ENCODE data around the gene C13orf46.

Gene C13orf46

GRCh38 chr13:113936166-113936965 lies 37.5 kb downstream of the C13orf46 start:
- no peak for FAIRE-seq

DNA sequence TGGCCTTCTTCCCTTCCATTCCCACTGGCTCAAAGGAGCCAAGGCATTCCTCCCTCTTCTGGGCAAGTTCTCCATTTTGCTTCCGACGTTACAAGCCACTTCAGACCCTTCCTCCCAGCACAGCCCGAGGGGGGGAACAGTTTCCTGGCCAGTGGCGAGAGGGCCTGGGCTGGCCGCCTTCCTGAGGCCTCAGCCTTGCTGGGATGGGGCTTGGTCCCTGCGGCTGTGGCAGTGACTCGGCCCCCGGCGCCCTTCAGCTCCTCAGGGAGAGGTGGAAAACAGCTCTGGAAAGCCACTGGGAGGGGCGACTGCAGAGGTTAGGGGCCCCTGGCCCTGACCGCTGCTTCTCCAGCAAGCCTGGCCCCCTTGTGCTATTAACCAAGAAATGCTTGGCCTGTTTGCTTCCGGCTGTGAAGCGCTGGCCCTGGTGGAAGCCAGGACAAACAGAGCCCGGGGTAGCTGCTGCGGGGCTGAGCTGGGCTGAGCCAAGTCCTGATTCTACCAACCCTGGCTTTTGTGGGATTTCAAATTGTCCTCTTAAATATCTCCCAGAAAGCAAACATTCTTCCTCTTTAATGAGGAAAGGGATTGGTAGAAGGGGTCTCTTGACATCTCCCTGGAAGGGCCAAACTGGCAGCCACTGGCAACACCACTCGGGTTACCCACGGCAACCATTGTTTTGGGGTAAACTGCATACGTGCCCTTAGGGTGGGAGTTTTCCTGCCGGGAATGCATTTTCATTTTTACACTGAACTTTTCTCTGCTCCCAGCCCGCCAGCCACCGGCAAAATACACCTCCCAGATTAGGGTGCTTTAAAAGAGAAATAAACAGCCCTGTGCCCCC lies 38.7 kb downstream of the C13orf46 start:
- FAIRE-seq, result no peak

GRCh38 chr13:113934576-113934975 lies 39.3 kb downstream of the C13orf46 start:
- FAIRE-seq, result no peak

- FAIRE-seq, result no peak
These were observed 40.0 kb downstream of the C13orf46 start for GRCh38 chr13:113933901-113934300.

DNA sequence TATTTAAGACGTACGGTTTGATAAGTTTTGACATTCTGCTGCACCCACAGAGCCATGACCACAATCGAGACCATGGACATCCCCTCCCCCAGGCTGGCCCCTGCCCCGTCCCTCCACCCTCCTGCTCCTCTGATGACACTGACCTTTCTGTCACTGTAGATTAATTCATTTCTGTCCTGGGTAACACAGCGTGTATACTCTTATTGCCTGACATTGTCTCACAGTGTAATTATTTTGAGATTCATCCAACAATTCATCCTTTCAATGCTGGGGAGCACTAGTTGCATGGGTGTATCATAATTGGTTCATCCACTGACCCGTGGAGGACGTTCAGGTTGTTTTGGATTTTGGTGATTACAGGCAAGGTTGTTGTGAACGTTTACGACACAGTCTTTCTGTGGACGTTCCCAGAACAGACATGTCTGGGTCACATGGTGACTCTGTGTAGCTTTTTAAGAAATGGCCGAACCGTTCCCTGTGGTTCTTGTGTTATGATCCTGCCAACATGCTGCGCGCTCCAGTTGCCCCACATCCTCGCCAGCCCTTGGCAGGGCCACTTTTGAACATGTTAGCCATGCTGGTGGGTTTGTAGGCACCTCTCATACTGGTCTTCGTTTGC lies 41.9 kb downstream of the C13orf46 start:
- FAIRE-seq, result no peak

DNA sequence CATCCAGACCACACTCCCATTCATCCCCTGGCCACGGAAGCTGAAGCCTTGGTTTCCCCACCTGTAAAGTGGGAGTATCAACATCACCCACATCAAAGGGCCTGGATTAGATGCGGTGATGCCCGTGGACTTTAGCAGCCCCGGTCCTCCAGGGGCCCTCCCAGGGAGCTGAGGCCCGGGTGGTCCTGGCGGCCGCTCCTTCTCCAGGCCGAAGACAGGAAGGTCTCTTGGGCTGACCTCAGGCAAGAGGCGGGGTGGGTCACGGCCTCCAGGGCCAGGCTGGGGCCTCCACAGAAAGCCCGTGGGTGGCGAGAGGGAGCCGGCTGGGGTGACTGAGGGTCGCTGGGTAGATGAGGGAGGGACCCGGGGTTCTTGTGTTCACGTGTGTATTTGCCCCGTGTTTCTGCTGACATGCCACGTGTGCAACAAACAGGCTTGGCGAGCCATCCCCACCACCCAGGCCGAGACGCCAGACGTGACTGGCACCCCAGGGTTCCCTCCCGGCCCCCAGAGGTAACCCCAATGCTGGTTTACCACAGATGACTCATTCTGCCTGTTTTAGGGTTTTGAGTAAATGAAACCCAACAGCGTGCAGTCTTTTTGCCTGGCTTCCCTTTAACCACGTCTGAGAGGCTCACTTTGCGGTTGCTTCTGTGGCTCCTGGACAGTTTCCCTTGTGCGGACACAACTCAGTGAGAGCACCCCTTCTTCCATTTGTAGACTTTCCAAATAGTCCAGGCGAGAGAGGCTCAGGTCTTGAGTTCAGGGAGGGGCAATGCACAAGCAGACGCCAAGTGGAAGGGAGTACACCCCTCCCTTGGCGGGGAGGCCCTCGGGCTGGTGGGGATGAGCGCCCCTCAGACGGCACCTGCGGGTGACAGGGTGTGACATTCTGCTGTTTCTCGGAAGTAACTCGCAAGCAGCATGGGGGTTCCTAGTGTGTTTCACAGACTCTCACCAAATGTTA lies 42.9 kb downstream of the C13orf46 start:
- no peak for FAIRE-seq

- no peak for FAIRE-seq
These were observed 44.0 kb downstream of the C13orf46 start for GRCh38 chr13:113929628-113930615.

DNA sequence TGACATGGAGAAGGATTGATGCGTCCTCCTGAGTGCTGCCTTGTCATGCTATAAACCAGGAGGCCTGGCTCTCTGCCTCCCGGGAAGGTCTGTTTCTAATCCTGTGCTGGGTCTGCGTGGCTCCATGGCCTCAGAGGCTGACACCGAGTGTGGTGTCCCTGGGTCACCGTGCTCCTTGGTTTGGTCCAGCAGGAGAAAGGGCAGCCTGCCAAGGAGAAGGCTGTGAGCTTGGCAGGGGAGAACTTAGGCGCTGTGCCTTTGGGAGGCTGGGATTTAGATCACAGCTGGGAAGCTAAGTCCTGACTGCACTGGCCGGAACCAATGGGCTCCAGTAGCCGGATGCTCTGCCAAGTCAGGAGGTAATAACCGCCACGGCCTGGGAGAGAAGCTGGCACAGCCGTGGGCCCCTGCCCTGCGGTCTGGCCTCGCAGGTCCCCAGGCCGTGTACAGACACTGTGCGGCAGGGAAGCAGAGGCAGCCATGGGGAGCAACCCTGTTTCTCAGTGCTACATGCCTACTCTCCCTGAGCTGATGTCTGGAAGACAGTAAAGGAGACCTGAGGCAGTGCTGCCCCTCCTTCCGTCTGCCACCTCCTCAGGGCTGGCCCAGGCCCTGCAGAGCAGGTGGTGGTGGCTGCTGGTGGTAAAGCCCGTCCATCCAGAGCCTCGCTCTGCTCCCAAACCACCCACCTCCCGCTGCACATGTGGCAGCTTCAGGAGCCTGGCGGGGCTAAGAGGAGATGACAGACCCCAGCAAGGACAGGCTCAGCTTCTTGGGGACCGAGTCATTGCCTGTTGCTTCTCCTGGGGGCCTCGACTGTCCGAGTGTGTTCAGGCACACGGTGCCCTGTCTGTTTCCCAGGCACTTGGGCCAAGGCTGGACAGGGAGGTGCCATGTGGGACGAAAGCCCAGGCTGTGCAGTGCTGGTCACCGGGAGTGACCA lies 44.9 kb downstream of the C13orf46 start:
- no peak for FAIRE-seq

DNA sequence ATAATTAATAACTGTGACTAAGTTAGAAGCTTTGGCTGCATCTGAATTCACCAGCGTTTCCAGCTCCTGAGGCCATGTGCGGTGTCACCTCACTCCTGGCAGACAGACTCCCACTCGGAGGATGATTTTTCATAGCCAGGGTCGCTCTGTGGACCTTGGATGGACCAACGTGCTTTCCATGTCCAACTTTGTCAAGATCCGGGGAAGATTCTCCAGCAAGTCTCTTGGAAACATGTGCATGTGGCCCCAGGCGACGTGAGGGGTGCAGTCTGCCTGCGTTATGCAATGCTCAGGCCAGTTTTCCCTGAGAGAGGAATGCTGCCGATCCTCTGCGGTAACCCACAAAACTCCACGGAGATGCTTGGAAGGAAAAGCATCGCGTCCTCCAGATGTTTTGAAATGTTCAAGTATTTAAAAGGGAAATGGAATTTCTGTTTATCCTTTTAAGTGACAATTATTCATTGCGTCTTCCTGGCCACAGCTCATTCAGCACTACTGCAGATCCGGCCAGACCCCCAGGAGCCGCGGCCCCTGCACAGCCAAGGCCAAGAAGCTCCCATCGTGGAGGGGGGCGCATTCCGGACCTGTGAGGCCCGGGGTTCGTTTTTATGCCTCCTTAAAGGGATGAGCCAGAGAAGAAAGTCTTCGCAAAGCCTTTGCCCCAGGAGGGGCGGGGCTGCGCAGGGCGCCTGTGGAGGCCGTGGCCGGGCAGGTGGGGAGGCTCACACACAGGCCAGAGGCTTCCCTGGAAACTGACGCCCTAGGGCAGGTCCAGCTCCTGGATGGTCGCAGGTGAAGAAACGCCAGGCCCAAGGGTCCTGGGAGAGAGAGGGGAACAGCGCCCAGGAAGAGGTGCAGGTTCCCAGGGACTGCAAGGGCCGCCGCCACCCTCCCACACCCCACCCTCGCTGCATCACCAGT lies 46.0 kb downstream of the C13orf46 start:
- no peak for FAIRE-seq

DNA sequence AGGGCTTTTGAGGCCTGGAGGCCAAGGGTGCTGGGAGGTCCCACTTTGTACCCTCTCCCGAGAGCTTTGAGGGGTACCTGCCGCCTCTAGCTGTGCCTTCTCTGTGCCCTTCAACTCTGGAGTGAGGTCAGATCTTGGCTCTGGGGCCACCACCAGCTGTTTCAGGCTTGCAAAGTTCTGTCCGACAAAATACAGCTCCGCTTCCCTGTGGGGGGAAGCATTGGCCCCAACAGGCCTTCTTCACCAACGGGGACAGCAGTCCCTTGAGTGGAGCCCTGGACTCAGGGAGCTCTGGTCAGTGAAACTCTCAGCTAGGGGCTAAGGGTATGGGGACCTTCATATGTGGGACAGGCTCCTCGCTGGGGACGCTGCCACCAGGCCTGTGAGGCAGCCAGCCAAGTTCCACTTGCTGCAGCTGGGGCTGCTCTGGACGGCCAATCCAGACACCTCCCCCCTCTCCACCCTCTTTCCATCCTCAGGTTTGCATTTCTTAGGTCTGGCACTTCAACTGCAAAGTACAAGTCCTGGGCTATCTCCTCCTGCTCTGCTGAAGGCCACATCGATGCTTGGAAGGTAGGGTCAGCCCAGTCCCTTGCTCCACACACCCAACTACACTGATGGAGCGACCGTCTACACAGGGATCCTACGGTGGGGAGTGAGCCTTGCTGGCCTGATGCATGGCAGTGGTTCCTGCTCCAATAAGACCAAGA lies 46.8 kb downstream of the C13orf46 start:
- no peak for FAIRE-seq

GRCh38 chr13:113926301-113926761 lies 47.5 kb downstream of the C13orf46 start:
- FAIRE-seq, result no peak

DNA sequence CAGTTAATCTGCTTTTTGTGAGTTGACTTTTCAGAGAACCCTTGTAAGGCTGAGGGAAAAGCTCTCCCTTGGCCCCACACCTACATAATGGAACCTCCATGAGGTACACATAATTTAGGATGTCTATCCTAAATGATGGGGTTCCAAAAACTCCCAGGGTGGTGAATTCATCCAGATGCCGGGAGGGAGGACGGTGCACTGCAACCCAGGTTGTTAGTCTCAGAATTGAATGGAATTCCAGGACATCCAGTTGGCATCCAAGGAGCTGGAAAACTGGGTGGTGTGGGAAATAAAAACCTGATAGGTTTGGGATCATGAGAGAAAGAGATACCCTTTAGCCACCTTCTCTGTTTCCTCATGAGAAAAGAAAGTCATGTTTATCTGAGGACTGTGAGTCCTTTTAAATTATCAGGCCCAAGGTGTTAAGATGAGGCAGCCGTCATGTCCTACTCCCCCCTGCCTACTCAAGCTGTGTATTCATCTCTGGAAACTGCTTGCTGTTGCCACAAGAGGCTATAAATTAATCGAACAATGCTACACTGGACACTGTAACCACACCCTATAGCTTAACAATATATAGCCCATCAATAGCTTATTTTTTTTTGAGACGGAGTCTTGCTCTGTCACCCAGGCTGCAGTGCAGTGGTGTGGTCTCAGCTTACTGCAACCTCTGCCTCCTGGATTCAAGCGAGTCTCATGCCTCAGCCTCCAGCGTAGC lies 49.5 kb downstream of the C13orf46 start:
- no peak for FAIRE-seq

- no peak for FAIRE-seq
These were observed 50.4 kb downstream of the C13orf46 start for GRCh38 chr13:113923376-113924063.

GRCh38 chr13:113922412-113923118 lies 51.3 kb downstream of the C13orf46 start:
- no peak for FAIRE-seq

DNA sequence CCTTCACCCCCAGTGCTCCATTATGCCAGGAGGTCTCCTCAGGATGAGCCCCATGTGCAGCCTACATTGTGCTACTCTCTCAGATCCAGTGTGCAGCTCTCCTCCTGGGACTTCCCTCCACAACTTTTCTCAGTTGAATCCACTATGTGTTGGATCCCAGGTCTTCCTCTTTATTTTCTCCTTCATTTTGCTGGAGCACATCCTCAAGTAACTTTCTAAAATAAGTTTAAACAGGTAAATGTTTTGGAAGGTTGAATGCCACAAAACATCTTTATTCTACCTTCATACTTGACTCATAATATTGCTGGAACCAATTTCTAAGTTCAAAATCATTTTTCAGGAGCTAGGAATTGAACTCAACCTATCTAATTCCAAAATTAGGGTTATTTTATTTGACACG lies 52.1 kb downstream of the C13orf46 start:
- FAIRE-seq, result no peak

All from TTC549 (cell line).